K562 (cell line): Measurements from ENCODE around the gene KRABD2.

ENCODE experiments used
- UBTF ChIP-seq, 2 experiments: IDR thresholded peaks; 2 replicates each; pipeline ENCODE4 v1.6.1; 2012; ENCODE audit warnings: improper control_type of control experiment in 2 of 2, low read depth in 2 of 2, low read length in 2 of 2, borderline replicate concordance in 1 of 2
- ZBTB5 ChIP-seq: fragments of 450-650 bp; IDR thresholded peaks from 2 replicates; pipeline ENCODE4 v1.6.1; 2017; ENCODE audit warnings: antibody characterized with exemption
- ZNF407 ChIP-seq: fragments of 450-650 bp; IDR thresholded peaks from 2 replicates; pipeline ENCODE4 v1.6.1; 2016; ENCODE audit warnings: low read depth

KRABD2 gene

GRCh38 chr17:8368193-8368592 lies 8.3 kb downstream of the KRABD2 start (continued):
- TF ChIP-seq UBTF (IDR thresholded peaks at IDR 0.05; ENCODE audit: borderline replicate concordance in 1 of 2, low read depth in 2 of 2, low read length in 2 of 2) (no peak), ZNF407 (no peak), ZBTB5 (no peak)
